K562 (cell line): ENCODE results near the gene PCCB.
"Not testable (repeated sequence)": the region's sequence is repeated elsewhere in the genome, so short reads cannot be mapped to it uniquely, and the experiment has no call there.

Experiments
- CBFB ChIP-seq: sonication (generic); formaldehyde crosslinking; IDR thresholded peaks from 2 replicates; pipeline ENCODE4 v1.4.0; 2020; ENCODE audit warnings: mild to moderate bottlenecking, missing genetic modification reagents
- CHD7 ChIP-seq: fragments of 200-600 bp; sonication (generic); IDR thresholded peaks from one replicate; pipeline ENCODE4 v1.6.1; 2012; ENCODE audit warnings: mild to moderate bottlenecking, low read depth, low read length, inconsistent platforms
- CTCF ChIP-seq, 3 experiments: IDR thresholded peaks in 2 of 3; conservative IDR thresholded peaks in 1 of 3; 2 replicates each; pipeline ENCODE4 v1.5.1; 2011 to 2012; ENCODE audit warnings: low read length in 3 of 3, mild to moderate bottlenecking in 3 of 3, control low read depth in 2 of 3, improper control_type of control experiment in 1 of 3, inconsistent platforms in 1 of 3, low read depth in 1 of 3, mixed read lengths in 1 of 3, moderate library complexity in 1 of 3; ENCODE audit not compliant: insufficient read depth in 2 of 3
- JUN ChIP-seq, 2 experiments: sonication (generic) in 1 of 2; formaldehyde crosslinking in 1 of 2; IDR thresholded peaks; 2 replicates each; pipeline versions ENCODE4 v1.6.1 to v1.8.0; 2012 to 2022; ENCODE audit warnings: borderline replicate concordance in 2 of 2, mild to moderate bottlenecking in 2 of 2, improper control_type of control experiment in 1 of 2, low read depth in 1 of 2, low read length in 1 of 2, missing genetic modification reagents in 1 of 2
- MEIS2 ChIP-seq: fragments of 450-650 bp; IDR thresholded peaks from 2 replicates; pipeline ENCODE4 v1.6.1; 2014; ENCODE audit warnings: mild to moderate bottlenecking; ENCODE audit not compliant: partially characterized antibody
- MXD1 ChIP-seq: fragments of 250-450 bp; sonication (Bioruptor Pico); IDR thresholded peaks from 2 replicates; pipeline ENCODE4 v1.8.0; 2021; ENCODE audit warnings: borderline replicate concordance, mild to moderate bottlenecking, moderate library complexity; ENCODE audit not compliant: poor library complexity, severe bottlenecking
- REST ChIP-seq, 2 experiments: fragments of 450-650 bp; formaldehyde crosslinking in 1 of 2; IDR thresholded peaks; 2 replicates each; pipeline versions ENCODE4 v1.4.0 to v1.6.1; 2014 to 2020; ENCODE audit warnings: mild to moderate bottlenecking in 2 of 2, borderline replicate concordance in 1 of 2, low read depth in 1 of 2
- ZBTB1 ChIP-seq: sonication (generic); formaldehyde crosslinking; IDR thresholded peaks from 2 replicates; pipeline ENCODE4 v1.8.1; 2023; ENCODE audit warnings: missing genetic modification reagents, low read depth, mild to moderate bottlenecking, borderline replicate concordance
- ZNF140 ChIP-seq: fragments of 250-450 bp; sonication (Bioruptor Pico); IDR thresholded peaks from 2 replicates; pipeline ENCODE4 v1.8.0; 2021; ENCODE audit warnings: moderate library complexity, mild to moderate bottlenecking, inconsistent platforms

GRCh38 chr3:136375800-136376199 lies 125.7 kb downstream of the PCCB start:
- not testable (repeated sequence) for TF ChIP-seq CTCF (IDR thresholded peaks at IDR 0.05 in 2 of 3, conservative IDR thresholded peaks at IDR 0.05 in 1 of 3; ENCODE audit: insufficient read depth in 2 of 3, low read depth in 1 of 3, low read length in 3 of 3); CHD7; JUN (IDR thresholded peaks at IDR 0.05; ENCODE audit: borderline replicate concordance, low read depth, low read length); JUN (CRISPR knock-in tag; IDR thresholded peaks at IDR 0.05; ENCODE audit: borderline replicate concordance); ZNF140; ZBTB1 (CRISPR knock-in tag); MXD1 (CRISPR knock-in tag); CBFB (CRISPR knock-in tag); REST (IDR thresholded peaks at IDR 0.05; ENCODE audit: borderline replicate concordance); REST (CRISPR knock-in tag; IDR thresholded peaks at IDR 0.05; ENCODE audit: low read depth); MEIS2
